Sigmoid colon (tissue), 4 donors: ENCODE measurements around the gene YPEL5.

ENCODE experiments used
- CTCF ChIP-seq, 4 experiments: fragments of 450-650 bp in 3 of 4; fragments of 200-600 bp in 1 of 4; IDR thresholded peaks; one replicate each; pipeline ENCODE4 v1.5.1; 2016 to 2019; ENCODE audit warnings: antibody characterized with exemption in 4 of 4, mild to moderate bottlenecking in 3 of 4, moderate library complexity in 2 of 4
- POLR2A ChIP-seq, 2 donors: fragments of 450-650 bp; IDR thresholded peaks; one replicate each; pipeline ENCODE4 v1.6.1; 2016; ENCODE audit warnings: antibody characterized with exemption in 2 of 2, mild to moderate bottlenecking in 2 of 2, moderate library complexity in 2 of 2
- POLR2AphosphoS5 ChIP-seq, 4 donors: sonication (generic); formaldehyde crosslinking; IDR thresholded peaks; one replicate each; pipeline ENCODE4 v1.6.1; 2017; ENCODE audit warnings: antibody characterized with exemption in 4 of 4

GRCh38 chr2:30136764-30137444, 9.9 kb upstream of the YPEL5 start:
- TF ChIP-seq CTCF (IDR thresholded peaks at IDR 0.05) (no peak), POLR2A (IDR thresholded peaks at IDR 0.05) (no peak), POLR2AphosphoS5 (IDR thresholded peaks at IDR 0.05) (no peak)
